ENCODE results near the gene TMEFF2.

TMEFF2 gene

GRCh38 chr2:191942090-191942738 is 252.5 kb downstream of the TMEFF2 start:
- H3K36me3 ChIP-seq (ENCODE audit: control insufficient read depth, insufficient read depth, low read length), result no peaks in the 10 kb centered on the region
- peak overlapping the region; percentile 78 for H3K27ac ChIP-seq (ENCODE audit: low read depth, low read length)
- no peaks in the 10 kb centered on the region for H3K27me3 ChIP-seq (ENCODE audit: control insufficient read depth, insufficient read depth, low read length)
- H3K9ac ChIP-seq (ENCODE audit: low read length), result no peak overlapping the region
- H3K4me3 ChIP-seq (ENCODE audit: low read length), result no peak overlapping the region
- peaks cover 25% of the 10 kb centered on the region for H3K4me1 ChIP-seq (ENCODE audit: control insufficient read depth, insufficient read depth, low read length)

GRCh38 chr2:191941376-191941929 is 253.3 kb downstream of the TMEFF2 start:
- no peaks in the 10 kb centered on the region for H3K36me3 ChIP-seq (ENCODE audit: control insufficient read depth, insufficient read depth, low read length)
- no peaks in the 10 kb centered on the region for H3K27me3 ChIP-seq (ENCODE audit: control insufficient read depth, insufficient read depth, low read length)
- peak overlapping the region; percentile 78 for H3K27ac ChIP-seq (ENCODE audit: low read depth, low read length)
- no peak overlapping the region for H3K9ac ChIP-seq (ENCODE audit: low read length)
- H3K4me1 ChIP-seq (ENCODE audit: control insufficient read depth, insufficient read depth, low read length), result peaks cover 23% of the 10 kb centered on the region
- H3K4me3 ChIP-seq (ENCODE audit: low read length), result no peak overlapping the region

- no peak overlapping the region for H3K4me3 ChIP-seq (ENCODE audit: low read length)
- no peak overlapping the region for H3K9ac ChIP-seq (ENCODE audit: low read length)
- H3K27ac ChIP-seq (ENCODE audit: low read depth, low read length), result no peak overlapping the region
- no peaks in the 10 kb centered on the region for H3K27me3 ChIP-seq (ENCODE audit: control insufficient read depth, insufficient read depth, low read length)
- peaks cover 19% of the 10 kb centered on the region for H3K4me1 ChIP-seq (ENCODE audit: control insufficient read depth, insufficient read depth, low read length)
- H3K36me3 ChIP-seq (ENCODE audit: control insufficient read depth, insufficient read depth, low read length), result no peaks in the 10 kb centered on the region
These were observed 256.0 kb downstream of the TMEFF2 start for GRCh38 chr2:191938779-191939178.

- H3K27ac ChIP-seq (ENCODE audit: low read depth, low read length), result peak overlapping the region; percentile 41
- H3K4me3 ChIP-seq (ENCODE audit: low read length), result no peak overlapping the region
- H3K27me3 ChIP-seq (ENCODE audit: control insufficient read depth, insufficient read depth, low read length), result no peaks in the 10 kb centered on the region
- H3K9ac ChIP-seq (ENCODE audit: low read length), result no peak overlapping the region
- H3K36me3 ChIP-seq (ENCODE audit: control insufficient read depth, insufficient read depth, low read length), result no peaks in the 10 kb centered on the region
- peaks cover 8% of the 10 kb centered on the region for H3K4me1 ChIP-seq (ENCODE audit: control insufficient read depth, insufficient read depth, low read length)
These were observed 257.8 kb downstream of the TMEFF2 start for GRCh38 chr2:191936882-191937405.

- Histone ChIP-seq H3K4me3 (ENCODE audit: low read length) (no peak overlapping the region), H3K27me3 (ENCODE audit: control insufficient read depth, insufficient read depth, low read length) (no peaks in the 10 kb centered on the region)
These were observed 259.5 kb downstream of the TMEFF2 start for GRCh38 chr2:191935247-191935646.

GRCh38 chr2:191933307-191934105 is 261.2 kb downstream of the TMEFF2 start:
- Histone ChIP-seq H3K4me3 (ENCODE audit: low read length) (no peak overlapping the region), H3K27ac (ENCODE audit: low read depth, low read length) (no peak overlapping the region), H3K9ac (ENCODE audit: low read length) (no peak overlapping the region), H3K36me3 (ENCODE audit: control insufficient read depth, insufficient read depth, low read length) (no peaks in the 10 kb centered on the region), H3K27me3 (ENCODE audit: control insufficient read depth, insufficient read depth, low read length) (no peaks in the 10 kb centered on the region), H3K4me1 (ENCODE audit: control insufficient read depth, insufficient read depth, low read length) (no peaks in the 10 kb centered on the region)

More at GRCh38 chr2:191935247-191935646, 259.5 kb downstream of the TMEFF2 start:
- no peak overlapping the region for H3K9ac ChIP-seq (ENCODE audit: low read length)
- no peaks in the 10 kb centered on the region for H3K36me3 ChIP-seq (ENCODE audit: control insufficient read depth, insufficient read depth, low read length)
- no peaks in the 10 kb centered on the region for H3K4me1 ChIP-seq (ENCODE audit: control insufficient read depth, insufficient read depth, low read length)
- no peak overlapping the region for H3K27ac ChIP-seq (ENCODE audit: low read depth, low read length)

- no peak overlapping the region for H3K4me3 ChIP-seq (ENCODE audit: low read length)
- peaks cover 6% of the 10 kb centered on the region for H3K4me1 ChIP-seq (ENCODE audit: control insufficient read depth, insufficient read depth, low read length)
- H3K27ac ChIP-seq (ENCODE audit: low read depth, low read length), result no peak overlapping the region
- H3K27me3 ChIP-seq (ENCODE audit: control insufficient read depth, insufficient read depth, low read length), result no peaks in the 10 kb centered on the region
- no peaks in the 10 kb centered on the region for H3K36me3 ChIP-seq (ENCODE audit: control insufficient read depth, insufficient read depth, low read length)
- no peak overlapping the region for H3K9ac ChIP-seq (ENCODE audit: low read length)
These were observed 262.4 kb downstream of the TMEFF2 start for GRCh38 chr2:191932286-191932685.

GRCh38 chr2:191931329-191931728 is 263.4 kb downstream of the TMEFF2 start:
- H3K9ac ChIP-seq (ENCODE audit: low read length), result no peak overlapping the region
- H3K27me3 ChIP-seq (ENCODE audit: control insufficient read depth, insufficient read depth, low read length), result no peaks in the 10 kb centered on the region
- H3K4me3 ChIP-seq (ENCODE audit: low read length), result no peak overlapping the region
- peaks cover 10% of the 10 kb centered on the region for H3K4me1 ChIP-seq (ENCODE audit: control insufficient read depth, insufficient read depth, low read length)
- no peak overlapping the region for H3K27ac ChIP-seq (ENCODE audit: low read depth, low read length)
- H3K36me3 ChIP-seq (ENCODE audit: control insufficient read depth, insufficient read depth, low read length), result no peaks in the 10 kb centered on the region

GRCh38 chr2:191930205-191930604 is 264.5 kb downstream of the TMEFF2 start:
- Histone ChIP-seq H3K4me1 (ENCODE audit: control insufficient read depth, insufficient read depth, low read length) (peaks cover 10% of the 10 kb centered on the region), H3K4me3 (ENCODE audit: low read length) (no peak overlapping the region), H3K36me3 (ENCODE audit: control insufficient read depth, insufficient read depth, low read length) (no peaks in the 10 kb centered on the region), H3K27ac (ENCODE audit: low read depth, low read length) (no peak overlapping the region), H3K27me3 (ENCODE audit: control insufficient read depth, insufficient read depth, low read length) (no peaks in the 10 kb centered on the region), H3K9ac (ENCODE audit: low read length) (no peak overlapping the region)

- H3K27me3 ChIP-seq (ENCODE audit: control insufficient read depth, insufficient read depth, low read length), result no peaks in the 10 kb centered on the region
- no peaks in the 10 kb centered on the region for H3K36me3 ChIP-seq (ENCODE audit: control insufficient read depth, insufficient read depth, low read length)
- no peak overlapping the region for H3K4me3 ChIP-seq (ENCODE audit: low read length)
- H3K27ac ChIP-seq (ENCODE audit: low read depth, low read length), result no peak overlapping the region
- no peak overlapping the region for H3K9ac ChIP-seq (ENCODE audit: low read length)
- H3K4me1 ChIP-seq (ENCODE audit: control insufficient read depth, insufficient read depth, low read length), result peaks cover 10% of the 10 kb centered on the region
These were observed 265.4 kb downstream of the TMEFF2 start for GRCh38 chr2:191929288-191929687.

GRCh38 chr2:191927991-191928390 is 266.7 kb downstream of the TMEFF2 start:
- Histone ChIP-seq H3K4me1 (ENCODE audit: control insufficient read depth, insufficient read depth, low read length) (peaks cover 10% of the 10 kb centered on the region), H3K27ac (ENCODE audit: low read depth, low read length) (no peak overlapping the region), H3K27me3 (ENCODE audit: control insufficient read depth, insufficient read depth, low read length) (no peaks in the 10 kb centered on the region), H3K4me3 (ENCODE audit: low read length) (no peak overlapping the region), H3K9ac (ENCODE audit: low read length) (no peak overlapping the region), H3K36me3 (ENCODE audit: control insufficient read depth, insufficient read depth, low read length) (no peaks in the 10 kb centered on the region)

- Histone ChIP-seq H3K36me3 (ENCODE audit: control insufficient read depth, insufficient read depth, low read length) (no peaks in the 10 kb centered on the region), H3K27ac (ENCODE audit: low read depth, low read length) (no peak overlapping the region), H3K4me1 (ENCODE audit: control insufficient read depth, insufficient read depth, low read length) (peaks cover 10% of the 10 kb centered on the region), H3K4me3 (ENCODE audit: low read length) (no peak overlapping the region), H3K27me3 (ENCODE audit: control insufficient read depth, insufficient read depth, low read length) (no peaks in the 10 kb centered on the region), H3K9ac (ENCODE audit: low read length) (no peak overlapping the region)
These were observed 267.3 kb downstream of the TMEFF2 start for GRCh38 chr2:191927319-191927867.

Measured in rectal smooth muscle tissue (tissue), 1 donor.